Fibroblast of villous mesenchyme (primary cell): Measurements from ENCODE around the gene ABCA1. TPM values are rescaled to one million over a fixed set of nuclear protein-coding genes. Genes with fewer than 3 reads are reported as not detected.

Experiments
- DNase-seq: peaks from one replicate; pipeline ENCODE4 v3.0.0-alpha.2; 2010; ENCODE audit warnings: low read depth
- H3K4me3 ChIP-seq: 2 replicates; pipeline ENCODE4 v1.5.1; 2011; ENCODE audit warnings: low read depth, mild to moderate bottlenecking, low read length
- total RNA-seq: library from RNA; depleted of rRNA; stranded (reverse); fragments of >200 nt; gene quantifications from 2 replicates; pipeline ENCODE4 v1.2.3, GENCODE V29; 2012
- TF ChIP-seq, protein P1 (sequence below): IDR thresholded peaks from 2 replicates; pipeline ENCODE4 v1.5.1; 2012; ENCODE audit warnings: low read depth, mild to moderate bottlenecking, low read length; ENCODE audit not compliant: insufficient read depth

ABCA1 gene
- total RNA-seq, 1 donor: 132 TPM

DNA sequence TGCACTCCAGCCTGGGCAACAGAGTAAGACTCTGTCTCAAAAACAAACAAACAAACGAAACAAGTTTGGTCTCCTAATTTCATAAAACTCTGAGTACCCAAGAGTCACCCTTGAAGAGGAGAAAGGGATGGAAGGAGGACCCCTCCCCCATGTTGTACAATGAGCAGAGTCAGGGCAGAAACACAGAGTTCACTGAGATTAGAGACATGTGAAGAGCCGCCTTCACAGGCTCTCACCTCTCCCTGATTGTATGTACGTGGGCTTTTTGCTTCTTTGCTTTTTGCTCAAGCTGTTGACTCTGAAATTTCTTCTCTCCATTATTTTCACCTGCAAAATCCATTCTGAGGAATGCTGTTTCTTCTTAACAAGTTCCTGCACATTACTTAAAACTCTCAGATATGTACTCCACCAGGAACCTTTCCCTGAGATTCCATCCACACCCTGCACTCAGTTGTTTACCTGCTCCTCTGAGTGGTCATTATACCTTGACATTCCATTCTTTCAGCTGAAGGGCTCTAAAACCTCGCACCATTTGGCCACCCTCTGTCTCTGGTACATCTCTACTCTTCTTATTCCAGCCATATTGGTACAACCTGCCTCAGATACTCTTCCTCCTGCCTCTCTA is 44.4 kb upstream of the ABCA1 start:
- TF ChIP-seq, protein P1, sequence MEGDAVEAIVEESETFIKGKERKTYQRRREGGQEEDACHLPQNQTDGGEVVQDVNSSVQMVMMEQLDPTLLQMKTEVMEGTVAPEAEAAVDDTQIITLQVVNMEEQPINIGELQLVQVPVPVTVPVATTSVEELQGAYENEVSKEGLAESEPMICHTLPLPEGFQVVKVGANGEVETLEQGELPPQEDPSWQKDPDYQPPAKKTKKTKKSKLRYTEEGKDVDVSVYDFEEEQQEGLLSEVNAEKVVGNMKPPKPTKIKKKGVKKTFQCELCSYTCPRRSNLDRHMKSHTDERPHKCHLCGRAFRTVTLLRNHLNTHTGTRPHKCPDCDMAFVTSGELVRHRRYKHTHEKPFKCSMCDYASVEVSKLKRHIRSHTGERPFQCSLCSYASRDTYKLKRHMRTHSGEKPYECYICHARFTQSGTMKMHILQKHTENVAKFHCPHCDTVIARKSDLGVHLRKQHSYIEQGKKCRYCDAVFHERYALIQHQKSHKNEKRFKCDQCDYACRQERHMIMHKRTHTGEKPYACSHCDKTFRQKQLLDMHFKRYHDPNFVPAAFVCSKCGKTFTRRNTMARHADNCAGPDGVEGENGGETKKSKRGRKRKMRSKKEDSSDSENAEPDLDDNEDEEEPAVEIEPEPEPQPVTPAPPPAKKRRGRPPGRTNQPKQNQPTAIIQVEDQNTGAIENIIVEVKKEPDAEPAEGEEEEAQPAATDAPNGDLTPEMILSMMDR: no peak
- no peak overlapping the region for H3K4me3 ChIP-seq
- DNase-seq: no peak

DNA sequence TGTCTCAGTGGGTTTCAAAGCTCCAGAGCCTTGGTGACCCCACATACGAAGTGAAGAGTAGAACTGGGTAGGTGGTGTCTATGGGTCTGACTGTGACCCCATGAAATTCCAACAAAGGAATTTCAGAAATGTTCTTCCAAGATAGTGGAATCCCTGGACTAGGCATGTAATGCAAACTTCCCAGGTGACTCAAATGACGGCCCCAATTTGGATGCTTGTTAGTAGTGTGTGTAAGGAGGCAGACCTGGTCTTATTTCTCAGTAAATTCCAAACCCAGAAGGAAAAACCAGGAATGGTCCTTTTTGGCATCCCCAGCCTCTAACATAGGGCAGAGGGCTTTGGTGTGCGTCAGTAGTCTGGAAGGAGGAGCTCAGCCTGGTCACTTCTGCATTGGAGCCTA is 43.6 kb upstream of the ABCA1 start:
- no peak overlapping the region for H3K4me3 ChIP-seq
- TF ChIP-seq, protein P1: no peak
- no peak for DNase-seq

DNA sequence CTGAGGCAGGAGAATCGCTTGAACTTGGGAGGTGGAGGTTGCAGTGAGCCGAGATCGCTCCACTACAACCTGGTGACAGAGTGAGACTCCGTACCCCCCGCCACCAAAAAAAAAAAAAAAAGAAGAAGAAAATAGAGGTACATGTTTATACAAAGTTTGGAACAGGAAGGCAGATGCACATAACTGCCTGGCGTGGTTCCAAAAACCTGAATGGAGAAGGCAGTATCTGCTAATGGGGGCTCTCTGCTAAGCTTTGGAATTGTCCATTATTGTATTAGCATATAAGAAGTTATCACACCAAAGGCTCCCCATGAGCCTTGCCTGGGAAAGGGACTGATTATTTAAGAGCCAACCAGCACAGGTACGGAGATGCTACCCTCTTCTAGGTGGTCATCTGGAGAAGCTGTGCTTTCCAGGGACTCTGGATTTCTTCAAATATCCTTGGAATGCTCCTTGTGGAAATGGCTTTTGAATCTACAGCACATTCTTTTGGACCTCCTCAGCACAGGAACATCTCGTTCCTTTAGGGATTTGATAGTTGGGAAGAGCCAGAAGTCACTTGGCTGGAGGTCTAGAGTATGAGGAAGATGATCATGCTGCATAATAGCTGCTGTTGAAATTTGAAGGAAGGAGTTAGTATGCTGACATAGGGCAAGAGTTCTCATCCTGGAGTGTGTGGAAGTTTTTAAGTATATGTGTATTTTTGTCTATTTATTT is 42.5 kb upstream of the ABCA1 start:
- peak; percentile 79 for DNase-seq
- H3K4me3 ChIP-seq: no peak overlapping the region
- TF ChIP-seq, protein P1: no peak

DNA sequence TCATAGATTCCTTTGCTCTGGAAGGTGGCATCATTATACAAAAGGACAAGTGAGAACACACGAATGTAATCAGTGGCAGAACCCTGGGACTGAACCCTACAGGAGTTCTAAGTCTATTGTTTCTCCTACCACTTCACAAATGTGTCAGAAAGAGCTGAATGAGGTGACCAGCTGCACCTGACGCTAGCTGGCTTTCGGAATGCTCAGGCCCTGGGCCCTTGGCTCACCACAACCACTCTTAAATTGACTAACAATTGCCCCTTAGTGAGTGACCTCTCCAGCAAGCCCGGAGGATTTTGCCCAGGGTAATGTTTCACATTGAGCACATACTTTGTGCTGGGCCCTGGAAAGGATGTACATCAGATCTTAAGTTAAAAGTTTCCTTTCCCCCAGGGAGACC is 41.2 kb upstream of the ABCA1 start:
- TF ChIP-seq, protein P1: no peak
- H3K4me3 ChIP-seq: peak overlapping the region; percentile 83

DNA sequence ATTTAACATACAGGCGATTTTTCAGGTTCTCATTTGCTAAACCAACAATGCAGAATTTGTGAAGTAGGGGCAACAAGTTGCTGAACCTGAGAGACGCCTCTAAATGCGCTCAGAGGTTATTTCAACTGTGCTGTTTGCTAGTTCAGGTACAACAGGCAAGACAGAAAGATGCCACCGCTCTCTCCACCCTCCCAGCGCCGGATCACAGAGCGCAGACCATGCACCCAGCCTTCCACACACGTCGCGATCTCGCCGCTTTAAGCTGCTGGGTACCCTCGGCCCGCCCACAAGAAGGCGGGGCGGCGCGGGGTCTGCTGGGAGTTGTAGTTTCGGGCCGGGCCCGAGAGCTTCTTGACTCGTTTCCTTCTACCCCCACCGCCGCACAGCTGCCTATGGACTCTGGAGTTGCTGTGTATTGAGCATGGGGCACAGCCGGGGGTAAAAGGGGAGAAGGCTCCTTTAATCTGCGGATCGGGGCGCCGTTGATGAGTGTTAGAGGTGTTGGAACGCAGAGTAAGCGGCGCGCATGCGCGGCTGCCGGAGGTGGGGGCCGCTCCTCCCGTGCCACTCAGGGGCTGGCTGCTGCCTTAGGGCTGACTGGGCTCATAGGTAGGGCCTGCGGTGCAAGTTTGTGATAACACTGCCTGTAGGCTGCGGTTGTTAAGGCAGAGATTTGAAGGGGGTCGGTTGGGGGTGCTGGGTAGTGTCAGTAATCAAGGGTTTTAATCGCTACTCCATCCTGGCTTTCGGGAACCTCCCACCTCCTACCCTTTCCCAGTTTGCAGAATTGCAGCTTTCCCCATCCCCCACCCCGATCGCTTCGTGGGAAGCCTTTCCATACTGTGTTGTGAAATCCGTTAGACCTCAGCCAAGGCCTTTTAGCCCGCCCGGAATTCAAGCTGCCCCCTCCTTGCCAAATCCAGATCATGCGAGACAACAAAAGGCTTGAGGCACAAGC is 40.3 kb upstream of the ABCA1 start:
- peak overlapping the region; percentile 83 for H3K4me3 ChIP-seq
- TF ChIP-seq, protein P1: no peak
- peak; percentile 98 for DNase-seq

More for the DNA sequence above, 41.2 kb upstream of the ABCA1 start:
- DNase-seq: no peak

DNA sequence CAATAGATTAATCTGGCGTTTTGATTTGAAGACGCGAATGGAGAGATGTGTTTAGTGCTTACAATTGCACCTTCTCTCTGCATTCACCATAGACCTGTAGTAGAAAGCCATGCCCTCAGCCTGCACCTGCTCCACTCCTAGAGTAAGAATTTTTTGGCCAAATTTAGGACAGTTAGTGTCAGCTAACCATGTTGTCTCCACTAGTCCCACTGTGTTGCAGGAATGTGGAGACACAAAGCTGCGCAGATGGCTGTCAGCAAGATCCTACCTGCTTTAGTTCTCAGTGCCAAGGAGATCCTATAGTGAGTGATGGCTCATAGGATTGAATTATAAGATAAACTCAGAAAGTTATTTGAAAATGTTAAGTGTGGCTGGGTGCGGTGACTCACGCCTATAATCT is 35.1 kb upstream of the ABCA1 start:
- TF ChIP-seq, protein P1: no peak
- no peak overlapping the region for H3K4me3 ChIP-seq
- DNase-seq: no peak
